GM12878 (cell line): ENCODE results near the gene HNRNPA2B1. TPM values are rescaled to one million over a fixed set of nuclear protein-coding genes. Genes with fewer than 3 reads are reported as not detected.
A peak's percentile ranks its signal among the peaks of the same experiment; 100 is the strongest.

Source experiments
- ATAC-seq: fragments of 200-7000 bp; cut with Tn5 transposase; 3 replicates; pipeline ENCODE4 v1.9.1; 2020; ENCODE audit warnings: mild to moderate bottlenecking, moderate library complexity
- BruUV-seq: library from RNA; stranded (reverse); fragments of 400-500 nt; replicated peaks from 2 replicates; lab custom pipeline; 2021; lab: Mats Ljungman, UMichigan
- CTCF ChIA-PET: fragments of 300-600 bp; sonication (Branson Sonifier 250); formaldehyde crosslinking; extraction: SDS; loops from one replicate; lab custom pipeline; 2021; ENCODE audit warnings: inconsistent platforms; lab: Yijun Ruan, JAX
- POLR2A ChIA-PET: fragments of 350-600 bp; formaldehyde crosslinking; extraction: SDS; loops from one replicate; lab custom pipeline; 2021; ENCODE audit warnings: inconsistent platforms; lab: Charles Lee
- RAD21 ChIA-PET: fragments of 300-600 bp; sonication (Branson Sonifier 250); formaldehyde crosslinking; loops from one replicate; lab custom pipeline; 2023; ENCODE audit warnings: antibody characterized with exemption; ENCODE audit not compliant: unreplicated experiment; lab: Charles Lee
- SMC1A ChIA-PET: fragments of 300-600 bp; sonication (Branson Sonifier 250); formaldehyde crosslinking; loops from one replicate; lab custom pipeline; 2023; ENCODE audit not compliant: unreplicated experiment, uncharacterized antibody; lab: Charles Lee
- DNase-seq: peaks from one replicate; pipeline ENCODE4 v3.0.0-alpha.2; 2011; ENCODE audit warnings: low read depth, low spot score
- FAIRE-seq: peaks from 3 replicates; lab custom pipeline; 2011; peaks lifted over from hg19 to GRCh38; lab: Jason Lieb, UNC
- H2AFZ ChIP-seq: 2 replicates; pipeline ENCODE4 v1.6.0; 2011; ENCODE audit warnings: low read depth, low read length, control low read depth; ENCODE audit not compliant: control insufficient read depth
- H3K27ac ChIP-seq: 2 replicates; pipeline ENCODE4 v1.5.1; 2011; ENCODE audit warnings: control low read depth; ENCODE audit not compliant: control insufficient read depth, insufficient read depth
- H3K27me3 ChIP-seq, 2 experiments: replicated peaks in 1 of 2; 2 replicates each; pipeline versions ENCODE4 v1.6.0 to v1.6.1; 2011; ENCODE audit warnings: low read length in 1 of 2; ENCODE audit not compliant: control insufficient read depth in 2 of 2, insufficient read depth in 2 of 2
- H3K36me3 ChIP-seq, 2 experiments: 2 replicates each; pipeline ENCODE4 v1.5.1; 2011; ENCODE audit warnings: low read length in 1 of 2; ENCODE audit not compliant: control insufficient read depth in 2 of 2, insufficient read depth in 2 of 2
- H3K4me1 ChIP-seq: 2 replicates; pipeline ENCODE4 v1.6.1; 2011; ENCODE audit warnings: mild to moderate bottlenecking, low read length, moderate library complexity, mixed read lengths; ENCODE audit not compliant: control insufficient read depth, insufficient read depth
- H3K4me2 ChIP-seq: 2 replicates; pipeline ENCODE4 v1.6.0; 2011; ENCODE audit warnings: control low read depth; ENCODE audit not compliant: control insufficient read depth, insufficient read depth
- H3K4me3 ChIP-seq: fragments of 200-600 bp; sonication (generic); 2 replicates; pipeline ENCODE4 v1.5.1; 2016
- H3K79me2 ChIP-seq: 2 replicates; pipeline ENCODE4 v1.6.0; 2011; ENCODE audit warnings: low read length; ENCODE audit not compliant: control insufficient read depth, insufficient read depth
- H3K9ac ChIP-seq: 2 replicates; pipeline ENCODE4 v1.8.0; 2011; ENCODE audit warnings: low read length, control low read depth, mixed read lengths; ENCODE audit not compliant: control insufficient read depth, insufficient read depth
- H3K9me3 ChIP-seq: replicated peaks from 3 replicates; pipeline ENCODE4 v1.5.1; 2011; ENCODE audit warnings: mild to moderate bottlenecking, low read length; ENCODE audit not compliant: control insufficient read depth, insufficient read depth
- H4K20me1 ChIP-seq: 2 replicates; pipeline ENCODE4 v1.6.0; 2011; ENCODE audit not compliant: control insufficient read depth, insufficient read depth
- BACH1 ChIP-seq: fragments of 450-650 bp; IDR thresholded peaks from 2 replicates; pipeline ENCODE4 v1.6.1; 2017; ENCODE audit warnings: mild to moderate bottlenecking, borderline replicate concordance
- CEBPB ChIP-seq, 2 experiments: fragments of 150-350 bp in 1 of 2; IDR thresholded peaks; 2 replicates each; pipeline ENCODE4 v1.6.1; 2012 to 2014; ENCODE audit warnings: low read depth in 2 of 2, low read length in 2 of 2, borderline replicate concordance in 1 of 2, inconsistent platforms in 1 of 2
- CREM ChIP-seq: IDR thresholded peaks from 2 replicates; pipeline ENCODE4 v1.6.1; 2014; ENCODE audit warnings: antibody characterized with exemption, low read depth
- ETV6 ChIP-seq, 2 experiments: fragments of 450-650 bp in 1 of 2; IDR thresholded peaks in 1 of 2; conservative IDR thresholded peaks in 1 of 2; 2 replicates each; pipeline ENCODE4 v1.6.1; 2014; ENCODE audit warnings: antibody characterized with exemption in 1 of 2, borderline replicate concordance in 1 of 2, low read depth in 1 of 2, mild to moderate bottlenecking in 1 of 2, moderate library complexity in 1 of 2
- NFIC ChIP-seq: IDR thresholded peaks from 2 replicates; pipeline ENCODE4 v1.6.1; 2012; ENCODE audit warnings: low read depth, mild to moderate bottlenecking, inconsistent platforms, low read length, moderate library complexity
- PAX5 ChIP-seq: IDR thresholded peaks from 2 replicates; pipeline ENCODE4 v1.6.1; 2011; ENCODE audit warnings: low read depth, low read length, borderline replicate concordance
- RUNX3 ChIP-seq: IDR thresholded peaks from 2 replicates; pipeline ENCODE4 v1.6.1; 2012; ENCODE audit warnings: low read length, inconsistent platforms
- TAF1 ChIP-seq: IDR thresholded peaks from 2 replicates; pipeline ENCODE4 v1.6.1; 2011; ENCODE audit warnings: mild to moderate bottlenecking, low read depth, low read length, borderline replicate concordance
- ZNF384 ChIP-seq: IDR thresholded peaks from 2 replicates; pipeline ENCODE4 v1.6.1; 2012; ENCODE audit warnings: low read depth, mild to moderate bottlenecking, low read length, improper control_type of control experiment, borderline replicate concordance
- WGBS: methylation state at CpG from one replicate; pipeline ENCODE4 v1.1.6; 2016; ENCODE audit warnings: low lambda C conversion rate; ENCODE audit not compliant: insufficient replicate concordance, insufficient coverage; ENCODE audit errors: missing lambda C conversion rate; 5-methylcytosine and 5-hydroxymethylcytosine counted together
- in situ Hi-C: fragments of 300-500 bp; cut with MboI; formaldehyde crosslinking; loops from 9 replicates; pipeline ENCODE4 v1.14.3; 2018; ENCODE audit warnings: mixed read lengths
- intact Hi-C: fragments of 100-400 bp; cut with micrococcal nuclease; formaldehyde crosslinking; loops from one replicate; pipeline ENCODE4 v1.14.2; 2022; ENCODE audit not compliant: unreplicated experiment
- polyA plus RNA-seq, 11 experiments: library from polyadenylated mRNA; depleted of rRNA in 4 of 11; unstranded in 6 of 11; stranded (reverse) in 5 of 11; fragments of >200 nt; fragmentation: Nextera tagmentation in 4 of 11; fragmentation: Illumina TruSeq in 1 of 11; extraction: Ambion mirVana in 4 of 11; extraction: Trizol in 1 of 11; gene quantifications; 1 replicate in 1 of 11; 2 replicates in 10 of 11; pipeline versions ENCODE4 v1.2.1 to v1.2.3, GENCODE V29; 2011 to 2016; ENCODE audit warnings: inconsistent platforms in 2 of 11, missing spikeins in 2 of 11, low read depth in 1 of 11
- total RNA-seq, 4 experiments: library from RNA; depleted of rRNA in 3 of 4; stranded (reverse); fragments of >200 nt in 3 of 4; fragmentation: Illumina TruSeq in 1 of 4; extraction: Trizol in 1 of 4; gene quantifications; 2 replicates each; pipeline versions ENCODE4 v1.2.1 to v1.2.3, GENCODE V29; 2013 to 2021
- TF ChIP-seq, protein P1 (sequence below): fragments of 450-650 bp; IDR thresholded peaks from 2 replicates; pipeline ENCODE4 v1.6.1; 2016; ENCODE audit warnings: mild to moderate bottlenecking
- TF ChIP-seq, protein P2 (sequence below): IDR thresholded peaks from 2 replicates; pipeline ENCODE4 v1.6.1; 2012; ENCODE audit warnings: low read depth, low read length, improper control_type of control experiment
- TF ChIP-seq, protein P3 (sequence below): fragments of 450-650 bp; formaldehyde crosslinking; IDR thresholded peaks from 2 replicates; pipeline ENCODE4 v1.4.0; 2022; ENCODE audit warnings: mild to moderate bottlenecking, moderate library complexity
- TF ChIP-seq, protein P4 (sequence below): IDR thresholded peaks from 2 replicates; pipeline ENCODE4 v1.6.1; 2011; ENCODE audit warnings: borderline replicate concordance, low read depth, mild to moderate bottlenecking, moderate library complexity, low read length; ENCODE audit not compliant: insufficient read depth, poor library complexity, severe bottlenecking
- TF ChIP-seq, protein P5 (sequence below): fragments of 450-650 bp; IDR thresholded peaks from 2 replicates; pipeline ENCODE4 v1.6.1; 2017; ENCODE audit warnings: borderline replicate concordance

HNRNPA2B1 gene
- total and polyA plus RNA-seq, 10 of the 15 experiments (the other 5 are each of a cell fraction or from before 2014, with no cell fraction given), result 295 to 1,396 (median 932) TPM

DNA sequence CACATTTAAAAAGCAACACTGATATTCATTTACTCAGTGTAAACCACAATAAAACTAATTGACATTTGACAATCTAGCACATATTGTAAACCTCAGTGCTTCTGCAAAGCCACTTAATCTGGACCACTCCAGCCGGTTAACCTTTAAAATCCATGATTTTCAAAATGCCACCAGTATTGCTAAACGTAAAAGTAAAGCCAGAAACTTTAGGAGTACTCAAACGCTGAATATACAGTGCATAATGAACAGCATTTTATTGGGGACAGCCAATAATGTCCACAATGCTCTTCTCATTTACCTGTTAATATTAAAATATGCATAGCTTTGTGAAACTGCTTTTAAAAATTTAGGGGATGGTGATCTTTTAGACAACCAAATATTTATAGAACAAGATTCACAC is 10.8 kb downstream of the HNRNPA2B1 start:
- Histone ChIP-seq H2AFZ (no peak overlapping the region), H3K9me3 (no peaks in the 10 kb centered on the region), H3K27me3 (no peaks in the 10 kb centered on the region), H3K36me3 (peaks cover 8 to 43% of the 10 kb centered on the region in 2 experiments; a peak in 3 of 4 replicates), H3K4me2 (no peak overlapping the region), H3K27ac (no peak overlapping the region), H3K9ac (no peak overlapping the region), H3K4me3 (no peak overlapping the region), H4K20me1 (peaks cover 3% of the 10 kb centered on the region; the same call in 1 of the 2 replicates), H3K79me2 (peaks cover 47% of the 10 kb centered on the region), H3K4me1 (peaks cover 25% of the 10 kb centered on the region)
- BruUV-seq, result no TSS peak
- RAD21 ChIA-PET, result interaction anchor here (0.9 to 2.1 kb wide), 4 partner anchors 9 to 97 kb away, joined by 3 to 10 read pairs (median 5); partner anchors contain the start of gene NFE2L3
- no peak for DNase-seq
- intact Hi-C loops (loop anchor here (2.0 to 5.0 kb wide), 2 partner anchors 33 to 297 kb away; no protein-coding TSS in a partner anchor), in situ Hi-C loops (loop anchor here (5.0 to 10.0 kb wide), 2 partner anchors 97 to 175 kb away; no protein-coding TSS in a partner anchor)
- CTCF ChIA-PET, result interaction anchor here (1.2 to 3.0 kb wide), 6 partner anchors 8 to 971 kb away, joined by 3 to 29 read pairs (median 8); no protein-coding TSS in a partner anchor
- POLR2A ChIA-PET, result interaction anchor here (0.7 to 1.6 kb wide), 3 partner anchors 16 to 28 kb away, joined by 3 to 6 read pairs (median 4); no protein-coding TSS in a partner anchor
- SMC1A ChIA-PET, result interaction anchor here (1.0 to 3.3 kb wide), 9 partner anchors 7 to 159 kb away, joined by 3 to 23 read pairs (median 6); no protein-coding TSS in a partner anchor
- ATAC-seq, result no peak
- WGBS, result 62% methylated on average over 3 of the region's 3 CpGs
- no peak for FAIRE-seq
- TF ChIP-seq, protein P1, sequence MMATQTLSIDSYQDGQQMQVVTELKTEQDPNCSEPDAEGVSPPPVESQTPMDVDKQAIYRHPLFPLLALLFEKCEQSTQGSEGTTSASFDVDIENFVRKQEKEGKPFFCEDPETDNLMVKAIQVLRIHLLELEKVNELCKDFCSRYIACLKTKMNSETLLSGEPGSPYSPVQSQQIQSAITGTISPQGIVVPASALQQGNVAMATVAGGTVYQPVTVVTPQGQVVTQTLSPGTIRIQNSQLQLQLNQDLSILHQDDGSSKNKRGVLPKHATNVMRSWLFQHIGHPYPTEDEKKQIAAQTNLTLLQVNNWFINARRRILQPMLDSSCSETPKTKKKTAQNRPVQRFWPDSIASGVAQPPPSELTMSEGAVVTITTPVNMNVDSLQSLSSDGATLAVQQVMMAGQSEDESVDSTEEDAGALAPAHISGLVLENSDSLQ, result no peak
- TF ChIP-seq CREM, result no peak
- no peak for TF ChIP-seq NFIC
- no peak for TF ChIP-seq ZNF384
- 0 out of 2 replicates have a peak, but pooled peaks have one; percentile 2 for TF ChIP-seq RUNX3
- TF ChIP-seq, protein P2, sequence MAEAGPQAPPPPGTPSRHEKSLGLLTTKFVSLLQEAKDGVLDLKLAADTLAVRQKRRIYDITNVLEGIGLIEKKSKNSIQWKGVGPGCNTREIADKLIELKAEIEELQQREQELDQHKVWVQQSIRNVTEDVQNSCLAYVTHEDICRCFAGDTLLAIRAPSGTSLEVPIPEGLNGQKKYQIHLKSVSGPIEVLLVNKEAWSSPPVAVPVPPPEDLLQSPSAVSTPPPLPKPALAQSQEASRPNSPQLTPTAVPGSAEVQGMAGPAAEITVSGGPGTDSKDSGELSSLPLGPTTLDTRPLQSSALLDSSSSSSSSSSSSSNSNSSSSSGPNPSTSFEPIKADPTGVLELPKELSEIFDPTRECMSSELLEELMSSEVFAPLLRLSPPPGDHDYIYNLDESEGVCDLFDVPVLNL, result no peak
- TF ChIP-seq CEBPB (IDR thresholded peaks at IDR 0.05; ENCODE audit: borderline replicate concordance in 1 of 2, low read depth in 2 of 2, low read length in 2 of 2), result no peak
- no peak for TF ChIP-seq PAX5
- peak; percentile 61 for TF ChIP-seq BACH1
- TF ChIP-seq ETV6 (conservative IDR thresholded peaks at IDR 0.05 in 1 of 2, IDR thresholded peaks at IDR 0.05 in 1 of 2; ENCODE audit: borderline replicate concordance in 1 of 2, low read depth in 1 of 2), result no peak
- TF ChIP-seq, protein P3, sequence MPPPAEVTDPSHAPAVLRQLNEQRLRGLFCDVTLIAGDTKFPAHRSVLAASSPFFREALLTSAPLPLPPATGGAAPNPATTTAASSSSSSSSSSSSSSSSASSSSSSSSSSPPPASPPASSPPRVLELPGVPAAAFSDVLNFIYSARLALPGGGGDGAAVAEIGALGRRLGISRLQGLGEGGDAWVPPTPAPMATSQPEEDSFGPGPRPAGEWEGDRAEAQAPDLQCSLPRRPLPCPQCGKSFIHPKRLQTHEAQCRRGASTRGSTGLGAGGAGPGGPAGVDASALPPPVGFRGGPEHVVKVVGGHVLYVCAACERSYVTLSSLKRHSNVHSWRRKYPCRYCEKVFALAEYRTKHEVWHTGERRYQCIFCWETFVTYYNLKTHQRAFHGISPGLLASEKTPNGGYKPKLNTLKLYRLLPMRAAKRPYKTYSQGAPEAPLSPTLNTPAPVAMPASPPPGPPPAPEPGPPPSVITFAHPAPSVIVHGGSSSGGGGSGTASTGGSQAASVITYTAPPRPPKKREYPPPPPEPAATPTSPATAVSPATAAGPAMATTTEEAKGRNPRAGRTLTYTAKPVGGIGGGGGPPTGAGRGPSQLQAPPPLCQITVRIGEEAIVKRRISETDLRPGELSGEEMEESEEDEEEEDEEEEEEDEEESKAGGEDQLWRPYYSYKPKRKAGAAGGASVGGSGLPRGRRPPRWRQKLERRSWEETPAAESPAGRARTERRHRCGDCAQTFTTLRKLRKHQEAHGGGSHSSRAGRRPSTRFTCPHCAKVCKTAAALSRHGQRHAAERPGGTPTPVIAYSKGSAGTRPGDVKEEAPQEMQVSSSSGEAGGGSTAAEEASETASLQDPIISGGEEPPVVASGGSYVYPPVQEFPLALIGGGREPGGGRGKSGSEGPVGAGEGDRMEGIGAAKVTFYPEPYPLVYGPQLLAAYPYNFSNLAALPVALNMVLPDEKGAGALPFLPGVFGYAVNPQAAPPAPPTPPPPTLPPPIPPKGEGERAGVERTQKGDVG, result peak; percentile 72
- TF ChIP-seq, protein P4, sequence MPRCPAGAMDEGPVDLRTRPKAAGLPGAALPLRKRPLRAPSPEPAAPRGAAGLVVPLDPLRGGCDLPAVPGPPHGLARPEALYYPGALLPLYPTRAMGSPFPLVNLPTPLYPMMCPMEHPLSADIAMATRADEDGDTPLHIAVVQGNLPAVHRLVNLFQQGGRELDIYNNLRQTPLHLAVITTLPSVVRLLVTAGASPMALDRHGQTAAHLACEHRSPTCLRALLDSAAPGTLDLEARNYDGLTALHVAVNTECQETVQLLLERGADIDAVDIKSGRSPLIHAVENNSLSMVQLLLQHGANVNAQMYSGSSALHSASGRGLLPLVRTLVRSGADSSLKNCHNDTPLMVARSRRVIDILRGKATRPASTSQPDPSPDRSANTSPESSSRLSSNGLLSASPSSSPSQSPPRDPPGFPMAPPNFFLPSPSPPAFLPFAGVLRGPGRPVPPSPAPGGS, result peak; percentile 29
- TF ChIP-seq, protein P5, sequence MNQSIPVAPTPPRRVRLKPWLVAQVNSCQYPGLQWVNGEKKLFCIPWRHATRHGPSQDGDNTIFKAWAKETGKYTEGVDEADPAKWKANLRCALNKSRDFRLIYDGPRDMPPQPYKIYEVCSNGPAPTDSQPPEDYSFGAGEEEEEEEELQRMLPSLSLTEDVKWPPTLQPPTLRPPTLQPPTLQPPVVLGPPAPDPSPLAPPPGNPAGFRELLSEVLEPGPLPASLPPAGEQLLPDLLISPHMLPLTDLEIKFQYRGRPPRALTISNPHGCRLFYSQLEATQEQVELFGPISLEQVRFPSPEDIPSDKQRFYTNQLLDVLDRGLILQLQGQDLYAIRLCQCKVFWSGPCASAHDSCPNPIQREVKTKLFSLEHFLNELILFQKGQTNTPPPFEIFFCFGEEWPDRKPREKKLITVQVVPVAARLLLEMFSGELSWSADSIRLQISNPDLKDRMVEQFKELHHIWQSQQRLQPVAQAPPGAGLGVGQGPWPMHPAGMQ, result no peak
- TF ChIP-seq TAF1, result no peak
